MM.1S (cell line): Measurements from ENCODE around the gene STXBP1.

Experiments used
- DNase-seq: peaks from one replicate; pipeline ENCODE4 v3.0.0-alpha.2; 2015
- H2AFZ ChIP-seq: fragments of 300-600 bp; sonication (generic); 2 replicates; pipeline ENCODE4 v1.6.0; 2016; ENCODE audit warnings: antibody characterized with exemption, low read length
- H3F3A ChIP-seq: fragments of 300-600 bp; sonication (generic); 2 replicates; pipeline ENCODE4 v1.6.1; 2016; ENCODE audit warnings: mild to moderate bottlenecking, antibody characterized with exemption, low read length, moderate library complexity, mixed read lengths; ENCODE audit not compliant: insufficient read depth
- H3K27ac ChIP-seq: fragments of 300-600 bp; sonication (generic); 2 replicates; pipeline ENCODE4 v1.5.1; 2016; ENCODE audit warnings: mild to moderate bottlenecking, low read length
- H3K27me3 ChIP-seq: fragments of 300-600 bp; sonication (generic); replicated peaks from 2 replicates; pipeline ENCODE4 v1.6.0; 2016; ENCODE audit warnings: low read length; ENCODE audit not compliant: insufficient read depth
- H3K36me3 ChIP-seq: fragments of 300-600 bp; sonication (generic); replicated peaks from 2 replicates; pipeline ENCODE4 v1.6.1; 2016; ENCODE audit warnings: mild to moderate bottlenecking, low read length, mixed read lengths; ENCODE audit not compliant: insufficient read depth
- H3K4me1 ChIP-seq: fragments of 300-600 bp; sonication (generic); 2 replicates; pipeline ENCODE4 v1.6.1; 2016; ENCODE audit warnings: low read length, mixed read lengths
- H3K4me2 ChIP-seq: fragments of 300-600 bp; sonication (generic); 2 replicates; pipeline ENCODE4 v1.6.0; 2016; ENCODE audit warnings: low read depth, low read length
- H3K4me3 ChIP-seq: fragments of 300-600 bp; sonication (generic); 2 replicates; pipeline ENCODE4 v1.5.1; 2016; ENCODE audit warnings: low read length, mixed read lengths
- H3K79me2 ChIP-seq: fragments of 300-600 bp; sonication (generic); 2 replicates; pipeline ENCODE4 v1.6.1; 2016; ENCODE audit warnings: mixed run types, low read length, mixed read lengths
- H3K9ac ChIP-seq: fragments of 300-600 bp; sonication (generic); 2 replicates; pipeline ENCODE4 v1.6.1; 2016; ENCODE audit warnings: low read length, mixed read lengths
- H3K9me2 ChIP-seq: fragments of 300-600 bp; sonication (generic); replicated peaks from 2 replicates; pipeline ENCODE4 v1.6.1; 2016; ENCODE audit warnings: mild to moderate bottlenecking, low read length, mixed read lengths; ENCODE audit not compliant: insufficient read depth
- H3K9me3 ChIP-seq: fragments of 300-600 bp; sonication (generic); replicated peaks from 2 replicates; pipeline ENCODE4 v1.6.1; 2016; ENCODE audit warnings: mild to moderate bottlenecking, low read length, mixed read lengths; ENCODE audit not compliant: insufficient read depth
- H4K20me1 ChIP-seq: fragments of 300-600 bp; sonication (generic); 2 replicates; pipeline ENCODE4 v1.6.1; 2016; ENCODE audit warnings: mild to moderate bottlenecking, low read length, moderate library complexity, mixed read lengths; ENCODE audit not compliant: insufficient read depth
- EZH2 ChIP-seq: fragments of 300-600 bp; sonication (generic); optimal IDR thresholded peaks from 2 replicates; pipeline ENCODE3; 2017; ENCODE audit warnings: low read depth, mild to moderate bottlenecking, antibody characterized with exemption, low read length, mixed read lengths
- EZH2phosphoT487 ChIP-seq: fragments of 300-600 bp; sonication (generic); IDR thresholded peaks from 2 replicates; pipeline ENCODE4 v1.6.1; 2018; ENCODE audit warnings: antibody characterized with exemption, low read length
- TF ChIP-seq, protein P1 (sequence below): fragments of 300-600 bp; sonication (generic); IDR thresholded peaks from 2 replicates; pipeline ENCODE4 v1.5.1; 2016; ENCODE audit warnings: antibody characterized with exemption, low read length, mixed read lengths

The STXBP1 gene

DNA sequence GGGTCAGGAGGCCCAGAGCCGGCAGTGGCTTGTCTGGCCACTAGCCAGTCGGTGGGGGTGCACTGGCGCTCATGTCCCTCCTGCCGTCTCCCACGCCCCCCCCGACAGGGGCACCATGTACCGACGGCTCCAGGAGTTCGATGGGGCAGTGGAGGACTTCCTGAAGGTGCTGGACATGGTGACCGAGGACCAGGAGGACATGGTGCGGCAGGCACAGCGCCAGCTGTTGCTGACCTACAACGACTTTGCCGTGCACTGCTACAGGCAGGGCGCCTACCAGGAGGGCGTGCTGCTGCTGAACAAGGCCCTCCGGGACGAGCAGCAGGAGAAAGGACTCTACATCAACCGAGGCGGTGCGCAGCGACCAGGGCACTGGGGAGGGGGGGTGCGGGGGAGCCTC is 111.9 kb downstream of the STXBP1 start:
- H3K36me3 ChIP-seq, result no peaks in the 10 kb centered on the region
- no peak overlapping the region for H3K4me2 ChIP-seq
- TF ChIP-seq EZH2phosphoT487 (no peak), EZH2 (no peak)
- TF ChIP-seq, protein P1, sequence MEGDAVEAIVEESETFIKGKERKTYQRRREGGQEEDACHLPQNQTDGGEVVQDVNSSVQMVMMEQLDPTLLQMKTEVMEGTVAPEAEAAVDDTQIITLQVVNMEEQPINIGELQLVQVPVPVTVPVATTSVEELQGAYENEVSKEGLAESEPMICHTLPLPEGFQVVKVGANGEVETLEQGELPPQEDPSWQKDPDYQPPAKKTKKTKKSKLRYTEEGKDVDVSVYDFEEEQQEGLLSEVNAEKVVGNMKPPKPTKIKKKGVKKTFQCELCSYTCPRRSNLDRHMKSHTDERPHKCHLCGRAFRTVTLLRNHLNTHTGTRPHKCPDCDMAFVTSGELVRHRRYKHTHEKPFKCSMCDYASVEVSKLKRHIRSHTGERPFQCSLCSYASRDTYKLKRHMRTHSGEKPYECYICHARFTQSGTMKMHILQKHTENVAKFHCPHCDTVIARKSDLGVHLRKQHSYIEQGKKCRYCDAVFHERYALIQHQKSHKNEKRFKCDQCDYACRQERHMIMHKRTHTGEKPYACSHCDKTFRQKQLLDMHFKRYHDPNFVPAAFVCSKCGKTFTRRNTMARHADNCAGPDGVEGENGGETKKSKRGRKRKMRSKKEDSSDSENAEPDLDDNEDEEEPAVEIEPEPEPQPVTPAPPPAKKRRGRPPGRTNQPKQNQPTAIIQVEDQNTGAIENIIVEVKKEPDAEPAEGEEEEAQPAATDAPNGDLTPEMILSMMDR, result no peak
- no peak overlapping the region for H3K4me3 ChIP-seq
- no peaks in the 10 kb centered on the region for H3K9me3 ChIP-seq
- H3K4me1 ChIP-seq, result no peaks in the 10 kb centered on the region
- H3K27me3 ChIP-seq, result peaks cover 8% of the 10 kb centered on the region; the same call in 1 of the 2 replicates
- no peak overlapping the region for H3K27ac ChIP-seq
- no peak for DNase-seq
- no peak overlapping the region for H2AFZ ChIP-seq
- no peaks in the 10 kb centered on the region for H3K79me2 ChIP-seq
- no peaks in the 10 kb centered on the region for H3K9me2 ChIP-seq
- H3K9ac ChIP-seq, result no peak overlapping the region
- no peaks in the 10 kb centered on the region for H3F3A ChIP-seq
- no peaks in the 10 kb centered on the region for H4K20me1 ChIP-seq

DNA sequence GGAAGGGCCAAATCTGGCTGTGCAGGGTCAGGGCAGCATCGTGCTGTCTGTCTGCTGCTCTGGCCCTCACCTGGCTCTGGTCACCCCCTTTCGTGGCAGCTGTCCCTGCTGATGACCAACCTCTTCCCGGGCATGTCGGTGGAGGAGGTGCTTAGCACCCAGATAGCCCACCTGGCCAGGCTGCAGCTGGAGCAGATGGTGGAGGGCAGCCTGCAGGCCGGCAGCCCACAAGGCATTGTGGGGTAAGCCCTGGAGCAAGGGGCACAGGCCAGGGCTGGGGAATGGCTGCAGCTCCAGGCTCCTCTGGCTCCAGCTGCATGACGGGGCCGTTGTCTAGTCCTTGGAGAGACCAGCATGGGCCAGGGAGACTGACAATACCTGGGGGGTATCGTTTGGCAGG is 114.8 kb downstream of the STXBP1 start:
- no peaks in the 10 kb centered on the region for H4K20me1 ChIP-seq

DNA sequence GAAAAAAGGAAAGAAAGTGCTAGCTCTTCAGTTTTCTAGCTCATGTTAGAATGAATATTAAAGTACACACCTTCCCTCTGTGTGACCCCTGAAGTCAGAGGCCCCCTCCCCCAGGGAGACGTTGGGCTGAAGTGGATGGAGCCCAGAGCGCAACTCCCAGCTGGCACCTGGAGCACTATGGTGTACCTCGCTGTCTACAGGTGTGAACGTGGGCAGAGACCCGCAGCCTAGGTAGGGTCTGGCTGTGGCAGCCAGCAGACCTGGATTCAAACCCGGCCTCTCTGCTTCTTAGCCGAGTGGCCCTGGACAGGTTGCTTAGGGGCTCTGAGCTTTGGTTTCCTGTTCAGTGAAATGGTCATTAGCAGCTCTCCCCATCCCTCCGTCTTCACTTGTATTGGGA is 116.7 kb downstream of the STXBP1 start:
- Histone ChIP-seq H3F3A (no peaks in the 10 kb centered on the region), H3K9me2 (no peaks in the 10 kb centered on the region), H3K27ac (no peak overlapping the region), H3K27me3 (peaks cover 8% of the 10 kb centered on the region; the same call in 1 of the 2 replicates), H3K9me3 (no peaks in the 10 kb centered on the region), H4K20me1 (no peaks in the 10 kb centered on the region), H3K4me3 (no peak overlapping the region), H3K9ac (no peak overlapping the region), H3K4me2 (no peak overlapping the region), H3K36me3 (no peaks in the 10 kb centered on the region), H3K4me1 (0 out of 2 replicates have a peak, but pooled peaks cover 2% of the 10 kb centered on the region), H3K79me2 (peaks cover 5% of the 10 kb centered on the region; the same call in 1 of the 2 replicates), H2AFZ (no peak overlapping the region)
- no peak for DNase-seq
- TF ChIP-seq EZH2, result no peak
- TF ChIP-seq EZH2phosphoT487, result no peak
- TF ChIP-seq, protein P1, result no peak

More for the DNA sequence above, 114.8 kb downstream of the STXBP1 start:
- Histone ChIP-seq H3K27me3 (peaks cover 8% of the 10 kb centered on the region; the same call in 1 of the 2 replicates), H3K79me2 (no peaks in the 10 kb centered on the region), H3K4me3 (no peak overlapping the region), H3K27ac (no peak overlapping the region), H3K9me2 (no peaks in the 10 kb centered on the region), H3F3A (no peaks in the 10 kb centered on the region), H2AFZ (no peak overlapping the region), H3K4me1 (no peaks in the 10 kb centered on the region), H3K36me3 (no peaks in the 10 kb centered on the region), H3K9me3 (no peaks in the 10 kb centered on the region), H3K4me2 (no peak overlapping the region), H3K9ac (no peak overlapping the region)
- DNase-seq, result no peak
- TF ChIP-seq, protein P1, result no peak
- TF ChIP-seq EZH2 (no peak), EZH2phosphoT487 (no peak)
